Adrenal gland (tissue), 5 donors: ENCODE results near the gene MAP1LC3A.

Experiments
- POLR2A ChIP-seq, 2 donors: fragments of 450-650 bp; IDR thresholded peaks; one replicate each; pipeline ENCODE4 v1.6.1; 2017; ENCODE audit warnings: antibody characterized with exemption in 2 of 2, mild to moderate bottlenecking in 2 of 2, moderate library complexity in 1 of 2
- TF ChIP-seq, protein P1 (sequence below), 6 experiments: fragments of 450-650 bp in 4 of 6; fragments of 200-600 bp in 2 of 6; sonication (generic) in 1 of 6; IDR thresholded peaks; 1 replicate in 5 of 6; 2 replicates in 1 of 6; pipeline versions ENCODE4 v1.5.1 to v1.8.0; 2016 to 2021; ENCODE audit warnings: antibody characterized with exemption in 6 of 6, mild to moderate bottlenecking in 2 of 6, moderate library complexity in 1 of 6
- donor health status: DM: no; HTN: no; CAD: no.

GRCh38 chr20:34540596-34541263, 17.8 kb upstream of the MAP1LC3A start:
- TF ChIP-seq, protein P1, sequence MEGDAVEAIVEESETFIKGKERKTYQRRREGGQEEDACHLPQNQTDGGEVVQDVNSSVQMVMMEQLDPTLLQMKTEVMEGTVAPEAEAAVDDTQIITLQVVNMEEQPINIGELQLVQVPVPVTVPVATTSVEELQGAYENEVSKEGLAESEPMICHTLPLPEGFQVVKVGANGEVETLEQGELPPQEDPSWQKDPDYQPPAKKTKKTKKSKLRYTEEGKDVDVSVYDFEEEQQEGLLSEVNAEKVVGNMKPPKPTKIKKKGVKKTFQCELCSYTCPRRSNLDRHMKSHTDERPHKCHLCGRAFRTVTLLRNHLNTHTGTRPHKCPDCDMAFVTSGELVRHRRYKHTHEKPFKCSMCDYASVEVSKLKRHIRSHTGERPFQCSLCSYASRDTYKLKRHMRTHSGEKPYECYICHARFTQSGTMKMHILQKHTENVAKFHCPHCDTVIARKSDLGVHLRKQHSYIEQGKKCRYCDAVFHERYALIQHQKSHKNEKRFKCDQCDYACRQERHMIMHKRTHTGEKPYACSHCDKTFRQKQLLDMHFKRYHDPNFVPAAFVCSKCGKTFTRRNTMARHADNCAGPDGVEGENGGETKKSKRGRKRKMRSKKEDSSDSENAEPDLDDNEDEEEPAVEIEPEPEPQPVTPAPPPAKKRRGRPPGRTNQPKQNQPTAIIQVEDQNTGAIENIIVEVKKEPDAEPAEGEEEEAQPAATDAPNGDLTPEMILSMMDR (IDR thresholded peaks at IDR 0.05) = no peak
- TF ChIP-seq POLR2A (IDR thresholded peaks at IDR 0.05) = no peak
